SH-SY5Y (cell line): Measurements from ENCODE around the gene PRXL2A.

Source experiments
- GATA2 ChIP-seq: IDR thresholded peaks from 2 replicates; pipeline ENCODE4 v1.6.1; 2011; ENCODE audit warnings: mild to moderate bottlenecking, low read depth, low read length
- GATA3 ChIP-seq: IDR thresholded peaks from 2 replicates; pipeline ENCODE4 v1.6.1; 2011; ENCODE audit warnings: low read depth, mild to moderate bottlenecking, low read length, moderate library complexity

DNA sequence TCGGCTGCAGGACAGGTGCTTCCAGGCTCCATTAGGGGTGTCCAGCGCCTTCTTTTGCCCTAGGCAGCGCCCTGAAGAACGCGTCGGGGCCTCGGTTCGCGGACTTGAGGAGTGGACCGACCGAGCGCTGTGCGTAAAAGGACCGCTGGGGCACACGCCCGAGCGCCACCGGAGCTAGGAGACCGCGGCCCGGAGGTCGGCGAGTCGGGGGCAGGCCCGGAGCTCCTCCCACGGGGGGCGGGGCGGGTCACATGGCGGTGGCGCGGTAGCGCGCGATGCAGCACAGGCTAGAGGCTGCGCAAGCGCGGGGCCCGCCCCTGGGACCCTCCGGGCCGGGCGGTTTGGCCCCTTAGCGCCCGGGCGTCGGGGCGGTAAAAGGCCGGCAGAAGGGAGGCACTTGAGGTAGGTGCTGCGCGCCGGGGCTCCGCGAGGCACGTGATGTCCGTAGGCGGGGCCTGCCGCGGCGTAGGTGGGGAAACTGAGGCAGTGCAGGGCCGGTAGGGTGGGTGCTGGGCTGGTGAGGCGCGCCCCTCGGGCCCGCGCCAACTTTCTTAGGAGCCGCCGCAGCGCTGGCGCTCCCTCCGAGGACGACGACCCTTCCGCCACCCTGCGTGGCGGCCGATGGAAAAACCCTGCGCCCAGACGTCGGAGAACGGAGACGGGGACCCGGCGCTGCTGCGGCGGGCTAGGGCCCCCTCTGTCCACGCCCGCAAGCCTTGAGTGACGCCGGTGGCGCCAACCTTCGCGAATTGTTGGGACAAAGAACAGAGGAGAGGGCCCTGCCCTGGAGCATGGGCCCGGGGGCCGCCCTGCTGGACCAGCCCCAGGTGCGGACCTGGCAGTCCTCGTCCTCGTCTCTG lies at the start of gene PRXL2A:
- no peak for TF ChIP-seq GATA3
- no peak for TF ChIP-seq GATA2
